T-helper 1 cell treated with Interleukin-12 subunit alpha and Interleukin-12 subunit beta and Interleukin-4 antibody, amounts not matched to agents 30 ng/mL and 1 ng/mL, for 36 hours (primary cell): ENCODE measurements around the gene IPCEF1. TPM values are rescaled to one million over a fixed set of nuclear protein-coding genes. Genes with fewer than 3 reads are reported as not detected.
"Not testable (repeated sequence)": the region's sequence is repeated elsewhere in the genome, so short reads cannot be mapped to it uniquely, and the experiment has no call there.

Experiments
- intact Hi-C: fragments of 100-400 bp; cut with micrococcal nuclease; formaldehyde crosslinking; loops from one replicate; pipeline ENCODE4 v1.15.1; 2024
- total RNA-seq: library from RNA; stranded (reverse); gene quantifications from 2 replicates; pipeline ENCODE4 v1.2.3, GENCODE V29; 2022

The IPCEF1 gene
- total RNA-seq, 1 donor from 2014 or later: 5.4 TPM

DNA sequence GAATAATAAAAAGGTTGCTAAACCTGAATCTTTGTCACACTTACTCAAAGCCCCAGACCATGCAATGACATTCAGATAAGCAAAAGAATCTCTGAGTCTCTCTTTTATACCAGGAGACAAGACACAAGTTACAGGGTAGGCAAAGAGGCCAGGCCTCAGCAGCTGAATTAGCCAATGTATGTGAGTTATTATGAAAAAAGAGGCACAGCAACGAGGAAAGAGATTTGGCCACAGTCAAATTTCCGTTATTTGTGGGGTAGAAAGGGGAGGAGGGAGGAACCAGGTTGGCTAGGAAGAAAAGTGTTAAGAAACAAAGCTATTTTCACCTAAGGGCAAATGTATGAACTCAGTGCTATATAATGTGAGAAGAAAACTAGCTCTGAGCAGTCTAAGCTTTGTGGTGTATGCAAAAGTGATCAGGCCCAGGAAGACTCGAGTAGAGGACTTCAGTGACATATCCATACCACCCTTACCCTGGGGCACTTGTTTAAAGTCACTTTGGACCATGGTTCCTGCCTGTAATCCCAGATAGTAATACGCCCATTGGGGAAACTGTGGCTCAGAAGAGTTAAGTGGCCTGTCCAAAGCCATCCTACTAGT is 19.1 kb downstream of the IPCEF1 start:
- intact Hi-C loops: no loop called here

DNA sequence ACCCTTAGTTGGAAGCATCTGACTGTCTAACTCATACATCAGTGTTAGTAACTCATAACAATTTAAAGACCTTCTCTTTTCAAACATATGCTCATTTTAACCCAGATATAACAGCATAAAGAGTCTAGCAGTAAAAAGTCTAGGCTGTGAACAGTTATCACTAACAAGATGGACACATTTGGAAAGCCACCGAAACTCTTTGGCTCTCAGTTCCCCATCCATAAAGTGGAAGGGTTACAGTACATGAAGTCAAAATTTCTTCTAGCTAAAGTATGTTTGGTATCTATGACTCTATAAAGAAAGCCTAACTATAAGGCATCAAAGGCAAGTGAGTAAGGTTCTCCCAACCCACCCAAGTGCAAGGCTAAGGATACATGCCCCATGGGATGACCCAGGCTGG is 22.5 kb downstream of the IPCEF1 start:
- intact Hi-C loops: not testable (repeated sequence)

DNA sequence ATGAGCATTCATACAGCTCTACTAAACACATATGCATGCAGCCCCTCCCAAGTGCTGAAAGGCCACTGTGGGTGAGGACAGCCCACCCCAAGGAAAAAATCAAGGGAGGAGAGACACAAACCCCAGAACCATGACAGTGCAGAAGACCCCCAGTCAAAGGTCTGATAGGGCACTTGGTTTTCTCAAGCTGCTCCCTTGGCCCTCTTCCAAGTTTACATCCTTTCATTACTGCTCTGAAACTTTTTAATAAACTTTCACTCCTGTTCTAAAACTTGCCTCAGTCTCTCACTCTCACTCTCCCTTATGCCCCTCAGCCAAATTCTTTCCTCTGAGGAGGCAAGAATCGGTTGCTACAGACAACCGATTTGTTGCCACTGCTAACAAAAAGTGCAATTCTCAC is 24.9 kb downstream of the IPCEF1 start:
- intact Hi-C loops: no loop called here

DNA sequence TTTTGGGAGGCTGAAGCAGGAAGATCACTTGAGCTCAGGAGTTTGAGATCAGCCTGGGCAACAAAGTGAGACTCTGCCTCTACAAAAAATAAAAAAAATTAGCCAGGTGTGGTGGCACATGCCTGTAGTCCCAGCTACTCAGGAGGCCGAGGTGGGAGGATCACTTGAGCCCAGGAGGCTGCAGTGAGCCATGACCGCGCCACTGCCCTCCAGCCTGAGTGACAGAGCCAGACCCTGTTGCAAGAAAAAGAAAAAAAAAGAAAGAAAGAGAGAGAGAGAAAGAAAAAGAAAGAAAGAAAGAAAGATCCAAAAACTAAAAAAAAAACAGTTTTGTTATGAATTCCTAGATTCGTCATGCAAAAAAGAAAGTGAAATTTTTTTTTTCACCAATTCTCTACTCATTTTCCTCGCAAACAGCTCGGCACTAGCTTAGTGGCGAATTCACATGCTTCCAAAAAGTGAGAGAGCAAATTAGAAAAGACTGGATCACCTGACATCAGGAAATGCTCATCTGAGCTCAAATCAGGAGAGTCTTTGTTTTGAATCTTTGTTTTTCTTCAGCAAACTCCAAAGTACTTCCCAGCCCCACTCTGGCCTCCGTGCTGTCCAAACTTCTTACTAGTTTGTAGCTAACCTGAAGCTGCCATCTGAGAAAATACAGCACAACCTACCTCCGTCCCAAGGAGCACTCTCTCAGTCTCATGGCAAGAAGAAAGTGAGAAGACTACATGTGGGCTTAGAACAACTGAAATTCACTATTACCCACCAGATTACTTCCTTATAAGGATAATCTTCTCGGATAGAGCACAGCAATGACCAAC is 27.0 kb downstream of the IPCEF1 start:
- intact Hi-C loops: no loop called here

DNA sequence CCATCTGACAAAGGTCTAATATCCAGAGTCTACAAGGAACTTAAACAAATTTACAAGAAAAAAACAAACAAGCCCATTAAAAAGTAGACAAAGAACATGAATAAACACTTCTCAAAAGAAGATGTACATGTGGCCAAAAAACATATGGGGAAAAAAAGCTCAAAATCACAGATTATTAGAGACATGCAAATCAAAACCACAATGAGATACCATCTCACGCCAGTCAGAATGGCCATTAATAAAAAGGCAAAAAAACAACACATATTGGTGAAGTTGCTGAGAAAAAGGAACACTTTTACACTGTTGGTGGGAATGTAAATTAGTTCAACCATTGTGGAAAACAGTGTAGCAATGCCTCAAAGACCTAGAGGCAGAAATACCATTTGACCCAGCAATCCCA is 29.3 kb downstream of the IPCEF1 start:
- intact Hi-C loops: not testable (repeated sequence)

DNA sequence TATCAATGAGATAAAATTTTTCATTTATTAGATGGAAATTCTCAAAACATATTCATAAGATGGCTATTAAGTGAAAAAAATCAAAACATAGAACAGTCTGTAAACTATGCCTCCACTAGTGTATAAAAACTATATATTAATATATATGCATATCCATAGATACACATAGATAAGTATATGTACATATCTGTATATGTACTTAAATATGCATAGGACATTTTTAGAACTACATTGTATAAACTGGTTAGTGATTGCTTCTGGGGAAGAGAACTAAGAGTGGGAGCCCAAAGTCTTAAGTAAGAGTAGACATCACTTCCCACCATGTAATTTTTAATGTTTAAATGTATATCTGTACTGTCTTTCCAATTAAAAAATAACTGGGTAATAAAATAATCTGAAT is 31.5 kb downstream of the IPCEF1 start:
- intact Hi-C loops: no loop called here

DNA sequence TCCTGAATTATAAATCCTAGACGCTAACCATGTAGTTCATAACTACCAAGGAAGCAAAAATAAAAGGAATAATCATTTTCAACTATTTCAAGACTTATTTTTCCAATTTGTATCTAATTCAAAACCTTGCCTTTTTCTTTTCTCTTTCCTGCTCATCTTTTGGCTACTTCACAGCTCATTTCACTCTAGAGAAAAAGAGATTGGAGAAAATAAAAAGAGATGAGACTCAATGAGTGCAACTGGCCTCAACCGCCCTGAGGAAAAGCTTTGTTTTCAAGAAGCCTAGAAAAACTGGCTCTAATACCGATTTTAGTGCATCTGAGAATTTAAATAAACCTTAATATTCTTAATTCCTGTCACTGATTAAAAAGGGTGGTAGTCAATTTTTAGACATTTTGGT is 36.4 kb downstream of the IPCEF1 start:
- intact Hi-C loops: no loop called here

DNA sequence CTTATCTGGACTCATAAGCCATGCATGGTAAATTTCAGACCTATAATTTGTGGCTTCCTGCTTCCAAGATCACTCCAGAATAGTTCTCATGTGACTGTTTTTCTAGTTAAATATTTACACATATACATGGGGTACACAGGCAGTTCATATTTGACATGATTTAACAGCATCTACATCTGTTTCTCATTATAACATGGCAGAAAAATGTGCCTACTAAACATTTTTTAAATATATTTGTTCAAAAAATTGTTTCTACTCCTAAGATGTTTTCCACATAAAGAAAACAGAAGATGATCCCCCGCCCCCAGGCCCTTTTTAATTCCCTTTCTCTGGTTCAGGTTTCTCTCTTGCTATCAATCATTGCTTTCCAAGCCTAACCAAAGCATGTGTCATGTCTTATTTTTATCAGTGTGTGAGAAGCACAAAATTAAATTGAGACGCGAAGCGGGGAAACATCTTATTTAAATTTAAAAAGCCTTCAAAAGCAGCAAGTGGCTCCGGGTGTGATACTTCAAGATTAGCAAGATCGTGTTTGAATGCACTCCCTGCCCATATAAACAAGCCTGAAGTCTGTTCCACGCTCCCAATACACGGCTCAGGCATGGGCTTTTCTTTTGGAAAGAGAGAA is 37.3 kb downstream of the IPCEF1 start:
- intact Hi-C loops: no loop called here

DNA sequence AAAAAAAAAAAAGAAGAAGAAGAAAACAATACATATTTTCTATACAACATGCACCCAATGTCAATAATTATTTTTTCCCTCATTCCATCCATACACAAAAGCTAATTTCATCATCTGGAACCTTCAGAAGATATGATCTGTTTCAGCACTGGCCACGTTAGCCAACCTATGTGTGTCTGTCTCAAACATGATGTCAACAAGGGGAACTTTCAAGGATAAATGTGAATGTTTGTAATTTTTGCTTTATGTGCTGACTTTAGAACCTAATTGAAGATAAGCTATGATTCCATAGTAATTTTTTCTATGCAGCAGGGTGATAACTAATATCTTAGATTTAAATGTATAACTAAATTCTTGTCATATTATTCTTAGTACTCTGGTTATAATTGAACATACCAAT is 37.9 kb downstream of the IPCEF1 start:
- intact Hi-C loops: no loop called here

DNA sequence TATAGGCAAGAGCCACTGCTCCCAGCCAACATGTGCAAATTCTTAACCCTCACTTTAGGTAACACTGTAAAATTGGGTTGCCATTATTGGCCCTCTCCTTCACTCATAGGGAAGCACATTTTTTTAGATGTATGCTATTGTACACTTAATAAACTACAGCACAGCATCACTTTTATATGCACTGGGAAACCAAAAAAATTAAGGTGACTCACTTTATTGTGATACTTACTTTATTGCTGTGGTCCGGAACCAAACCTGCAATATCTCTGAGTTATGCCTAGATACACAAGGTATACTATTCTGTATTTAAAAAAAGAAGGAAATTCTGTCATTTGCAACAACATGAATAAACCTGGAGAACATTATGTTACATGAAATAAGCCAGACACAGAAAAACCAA is 40.5 kb downstream of the IPCEF1 start:
- intact Hi-C loops: no loop called here

DNA sequence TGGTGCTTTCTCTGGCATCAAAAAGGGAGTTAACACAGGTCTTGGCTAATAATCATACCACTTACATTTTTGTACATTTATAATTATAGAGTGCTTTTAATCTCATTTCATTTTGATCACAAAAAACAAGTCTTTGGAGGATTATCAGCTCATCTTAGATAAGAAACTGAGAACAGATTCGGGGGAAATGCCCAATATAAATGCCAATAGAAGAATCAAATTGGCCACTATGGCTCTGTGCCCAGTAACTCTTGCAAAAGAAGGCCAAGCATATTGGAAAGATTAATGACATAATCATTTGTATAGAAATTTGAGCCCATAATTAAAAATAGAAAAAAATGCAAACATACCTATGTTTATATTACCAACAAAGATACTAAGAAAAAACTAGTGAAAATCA is 42.5 kb downstream of the IPCEF1 start:
- intact Hi-C loops: no loop called here

DNA sequence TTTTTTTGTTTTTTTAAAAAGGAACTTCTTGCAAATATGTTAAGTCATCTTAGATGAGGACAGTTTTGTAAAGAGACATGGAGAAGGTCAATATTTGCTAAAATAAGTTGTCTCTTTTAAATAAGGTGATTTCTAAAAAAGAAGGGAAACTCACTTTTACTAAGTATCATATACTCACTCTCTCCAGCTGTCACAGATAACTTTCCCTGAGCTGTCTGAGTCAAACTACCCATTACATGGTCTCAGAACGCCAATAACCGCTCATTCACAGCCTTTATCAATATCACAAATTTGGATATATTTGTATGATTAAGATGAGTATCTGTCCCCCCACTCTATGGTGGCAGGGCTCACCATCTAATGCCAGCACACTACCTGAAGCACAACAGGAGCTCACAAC is 47.6 kb downstream of the IPCEF1 start:
- intact Hi-C loops: no loop called here

DNA sequence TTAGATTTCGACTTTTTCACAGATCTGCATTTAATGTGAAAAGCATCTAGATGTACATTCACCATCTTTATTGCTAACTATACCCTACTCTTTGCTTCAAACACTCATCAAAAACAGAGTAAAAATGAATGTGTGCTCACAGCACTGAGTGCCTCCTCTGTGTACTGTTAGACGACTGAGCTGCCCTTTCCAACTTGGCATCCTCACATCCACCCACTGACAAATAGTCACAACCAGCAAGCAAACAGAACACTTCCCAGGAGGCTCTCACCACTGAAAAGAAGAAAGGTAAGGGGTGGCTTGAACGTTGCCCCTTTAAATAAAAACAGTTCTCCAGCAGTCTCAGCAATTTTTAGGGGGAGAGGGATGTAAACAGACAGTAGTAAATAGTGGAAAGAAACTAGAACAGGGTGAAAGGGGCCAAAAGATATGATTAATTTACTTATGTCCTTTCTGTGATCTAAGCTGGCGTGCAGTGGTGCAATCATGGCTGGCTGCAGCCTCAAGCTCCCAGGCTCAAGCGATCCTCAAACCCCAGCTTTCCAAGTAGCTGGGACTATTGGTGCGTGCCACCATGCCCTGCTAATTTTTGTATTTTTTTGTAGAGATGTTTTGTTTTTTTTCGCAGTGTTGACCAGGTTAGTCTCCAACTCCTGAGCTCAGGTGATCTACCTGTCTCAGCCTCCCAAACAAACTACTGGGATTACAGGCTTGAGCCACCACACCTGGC is 48.7 kb downstream of the IPCEF1 start:
- intact Hi-C loops: no loop called here

DNA sequence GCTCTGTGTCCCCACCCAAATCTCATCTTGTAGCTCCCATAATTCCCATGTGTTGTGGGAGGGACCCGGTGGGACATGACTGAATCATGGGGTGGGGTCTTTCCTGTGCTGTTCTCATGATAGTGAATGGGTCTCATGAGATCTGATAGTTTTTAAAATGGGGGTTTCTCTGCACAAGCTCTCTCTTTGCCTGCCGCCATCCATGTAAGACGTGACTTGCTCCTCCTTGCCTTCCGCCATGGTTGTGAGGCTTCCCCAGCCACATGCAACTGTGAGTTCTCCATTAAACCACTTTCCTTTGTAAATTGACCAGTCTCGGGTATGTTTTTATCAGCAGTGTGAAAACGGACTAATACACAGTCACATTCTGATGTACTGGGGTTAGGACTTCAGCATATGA is 49.5 kb downstream of the IPCEF1 start:
- intact Hi-C loops: not testable (repeated sequence)

DNA sequence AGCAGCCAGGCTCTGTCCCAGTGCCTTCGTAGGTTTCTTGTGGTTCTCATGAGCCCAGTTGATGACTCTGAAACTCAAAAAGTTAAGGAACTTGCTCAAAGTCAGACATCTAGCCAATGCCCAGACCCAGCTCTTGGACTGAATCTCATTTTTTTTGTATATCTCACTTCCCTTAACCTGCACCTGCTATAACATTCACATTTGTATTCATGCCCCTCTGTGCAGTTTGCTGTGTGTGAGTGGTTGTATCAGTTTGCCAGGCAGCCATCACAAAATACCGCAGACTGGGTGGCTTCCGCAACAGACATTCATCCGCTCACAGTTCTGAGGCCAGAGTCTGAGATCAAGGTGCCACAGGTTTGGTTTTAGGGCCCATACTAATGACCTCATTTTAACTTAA is 49.9 kb downstream of the IPCEF1 start:
- intact Hi-C loops: no loop called here

DNA sequence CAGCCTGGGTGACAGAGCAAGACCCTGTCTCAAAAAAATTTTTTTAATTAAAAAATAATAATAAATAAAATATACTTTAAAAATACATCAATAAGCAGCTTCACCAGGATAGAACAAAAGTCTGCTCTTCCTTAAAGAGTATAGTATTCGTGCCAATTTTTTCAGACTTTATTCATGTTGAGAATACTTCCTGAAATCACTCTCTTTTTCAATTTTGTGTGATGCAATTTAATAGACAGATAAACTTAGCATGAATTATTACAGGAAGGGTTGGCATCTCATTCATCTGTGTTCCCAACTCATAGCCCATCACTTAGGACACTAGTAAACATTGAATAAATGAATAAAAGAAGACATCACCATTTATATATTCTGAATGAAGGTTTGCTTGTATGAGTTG is 52.4 kb downstream of the IPCEF1 start:
- intact Hi-C loops: no loop called here

DNA sequence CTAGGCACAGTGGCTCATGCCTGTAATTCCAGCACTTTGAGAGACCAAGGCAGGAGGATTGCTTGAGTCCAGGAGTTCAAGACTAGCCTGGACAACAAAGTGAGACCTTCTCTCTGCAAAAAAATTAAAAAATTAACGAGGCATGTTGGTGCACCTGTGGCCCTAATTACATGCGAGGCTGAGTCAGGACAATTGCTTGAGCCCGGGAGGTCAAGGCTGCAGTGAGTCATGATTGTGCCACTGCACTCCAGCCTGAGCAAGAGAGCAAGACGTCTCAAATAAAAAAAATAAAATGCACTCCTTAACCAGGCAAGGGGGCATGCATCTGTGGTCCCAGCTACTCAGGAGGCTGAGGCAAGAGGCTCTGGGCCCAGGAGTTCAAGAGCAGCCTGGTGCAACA is 53.0 kb downstream of the IPCEF1 start:
- intact Hi-C loops: not testable (repeated sequence)

DNA sequence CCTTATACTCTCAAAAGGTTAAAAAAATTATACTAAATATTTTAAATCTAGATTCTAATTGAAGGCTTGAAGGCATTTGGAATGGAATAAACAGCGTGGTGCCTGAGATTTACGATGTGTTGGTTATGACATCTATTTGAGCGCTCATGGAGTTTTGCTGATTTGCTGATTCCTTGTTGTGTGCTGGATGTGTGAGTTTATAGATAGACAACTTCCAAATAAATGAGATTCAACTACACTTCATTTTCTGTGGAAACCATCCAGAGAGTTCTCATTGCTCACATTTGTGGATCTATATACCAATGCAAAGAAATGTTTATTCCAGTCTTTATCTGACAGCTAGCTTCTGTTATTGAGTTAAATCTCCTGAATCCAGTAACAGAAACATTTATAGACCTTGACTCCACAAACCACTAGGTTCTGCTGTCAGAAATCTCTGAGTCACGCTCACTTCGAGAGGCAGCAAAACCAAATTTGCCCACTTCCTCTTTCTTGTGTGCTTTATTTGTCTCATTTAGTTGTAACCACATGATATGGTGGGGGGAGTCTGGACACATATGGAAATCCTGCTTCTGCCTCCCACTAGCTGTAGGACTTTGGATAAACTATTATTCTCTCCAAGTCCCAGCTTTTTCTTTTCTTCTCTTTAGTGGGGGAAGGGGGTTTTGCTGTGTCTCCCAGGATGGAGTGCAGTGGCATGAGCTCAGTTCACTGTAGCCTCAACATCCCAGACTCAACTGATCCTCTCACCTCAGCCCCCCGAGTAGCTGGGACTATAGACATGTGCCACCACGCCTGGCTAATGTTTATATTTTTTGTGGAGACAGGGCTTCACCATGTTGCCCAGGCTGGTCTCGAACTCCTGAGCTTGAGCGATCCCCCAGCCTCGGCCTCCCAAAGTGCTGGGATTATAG is 54.5 kb downstream of the IPCEF1 start:
- intact Hi-C loops: no loop called here

DNA sequence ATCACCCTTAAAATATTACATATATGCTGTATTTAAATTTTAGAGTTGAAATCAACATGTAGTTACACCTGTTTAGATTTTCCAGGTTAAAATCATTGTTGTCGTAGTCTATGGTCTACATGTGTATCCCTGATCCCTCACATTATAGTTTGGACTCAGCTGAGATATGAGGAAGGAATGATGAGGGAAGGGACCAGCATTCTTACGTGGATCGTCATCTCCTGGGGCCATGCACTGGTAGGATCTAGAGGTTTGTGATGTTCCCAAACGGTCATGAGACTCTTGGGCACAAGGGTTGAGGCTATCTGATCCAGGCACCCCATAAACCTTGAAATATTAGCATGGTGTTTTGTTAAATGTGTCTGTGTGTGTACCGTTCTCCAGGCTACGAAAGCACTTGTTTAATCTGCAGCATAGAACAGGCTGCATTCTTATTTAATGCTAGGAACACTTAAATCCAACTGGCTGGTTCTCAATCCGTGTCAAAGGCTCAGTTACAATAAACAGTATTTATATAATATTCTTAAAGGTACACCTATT is 55.4 kb downstream of the IPCEF1 start:
- intact Hi-C loops: no loop called here

DNA sequence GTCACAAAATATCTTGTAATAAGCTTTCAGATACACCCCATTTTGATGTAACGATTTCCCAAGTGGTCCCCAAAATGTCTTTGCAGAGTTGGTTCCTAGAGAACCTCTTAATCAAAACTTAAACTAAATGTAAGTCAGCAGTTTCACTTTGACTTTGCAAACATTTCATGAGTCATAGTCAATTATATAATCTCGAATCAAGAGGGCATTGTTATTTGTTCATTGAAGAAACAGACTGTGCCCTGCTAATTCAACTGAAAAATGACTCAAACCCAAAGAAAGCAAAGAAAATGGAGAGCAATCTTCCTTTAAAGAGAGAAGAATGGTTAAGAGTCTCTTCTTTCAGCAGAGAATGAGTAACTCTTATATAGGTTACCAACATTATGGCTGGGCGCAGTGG is 58.3 kb downstream of the IPCEF1 start:
- intact Hi-C loops: no loop called here

DNA sequence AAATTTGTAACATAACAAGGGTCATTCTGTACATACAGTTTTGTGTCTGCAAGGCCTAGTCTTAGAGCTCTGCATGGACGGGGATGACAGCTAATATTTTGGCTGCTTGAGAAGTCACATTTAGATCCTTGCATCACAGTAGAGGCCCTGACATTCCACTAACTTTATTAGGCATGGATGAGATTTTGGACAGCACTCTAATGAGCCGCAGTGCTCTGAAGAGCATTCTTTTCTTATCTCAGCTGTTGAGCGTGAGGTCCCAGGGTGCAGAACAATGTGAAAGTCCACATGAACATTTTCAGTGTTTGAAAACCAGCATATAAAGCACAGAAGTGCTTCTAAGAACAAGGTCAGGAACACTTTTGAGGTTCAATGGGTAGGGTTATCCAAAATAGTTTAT is 58.9 kb downstream of the IPCEF1 start:
- intact Hi-C loops: no loop called here
